Left lung (tissue), 10 donors: ENCODE results near the gene GIMAP5. TPM values are rescaled to one million over a fixed set of nuclear protein-coding genes. Genes with fewer than 3 reads are reported as not detected.
A peak's percentile ranks its signal among the peaks of the same experiment; 100 is the strongest.

Experiments
- ATAC-seq: fragments of 200-7000 bp; cut with Tn5 transposase; one replicate; pipeline ENCODE4 v1.9.1; 2020; ENCODE audit warnings: moderate library complexity
- DNase-seq, 4 donors: peaks; one replicate each; pipeline ENCODE4 v3.0.0-alpha.2; 2013 to 2020
- H3K27ac ChIP-seq, 2 donors: fragments of 200-600 bp; sonication (generic) in 1 of 2; one replicate each; pipeline versions ENCODE4 v1.5.0 to v1.8.0; 2020 to 2021
- H3K27me3 ChIP-seq, 2 donors: fragments of 200-600 bp; sonication (generic) in 1 of 2; one replicate each; pipeline versions ENCODE4 v1.5.0 to v1.8.0; 2020 to 2021
- H3K36me3 ChIP-seq, 2 donors: fragments of 200-600 bp; sonication (generic) in 1 of 2; one replicate each; pipeline versions ENCODE4 v1.5.0 to v1.8.0; 2020 to 2021
- H3K4me1 ChIP-seq, 2 donors: fragments of 200-600 bp; one replicate each; pipeline ENCODE4 v1.8.0; 2021
- H3K4me3 ChIP-seq, 2 donors: fragments of 200-600 bp; sonication (generic) in 1 of 2; one replicate each; pipeline versions ENCODE4 v1.5.0 to v1.8.0; 2020 to 2021; ENCODE audit warnings: mild to moderate bottlenecking in 1 of 2
- H3K9me3 ChIP-seq, 2 donors: fragments of 200-600 bp; sonication (generic) in 1 of 2; one replicate each; pipeline versions ENCODE4 v1.5.0 to v1.8.0; 2020 to 2021
- intact Hi-C, 2 donors: fragments of 100-400 bp; cut with DNase I; formaldehyde crosslinking; loops; one replicate each; pipeline versions ENCODE4 v1.11.2 to v1.14.2; 2022
- polyA plus RNA-seq, 6 donors: library from polyadenylated mRNA; unstranded; fragments of 120-200 nt; gene quantifications; one replicate each; pipeline ENCODE4 v1.2.1, GENCODE V29; 2013; ENCODE audit not compliant: insufficient read length in 6 of 6
- total RNA-seq, 2 donors: library from RNA; stranded (reverse); fragmentation: NEBNext Ultra II Directional; extraction: Animal tissue kit (Norgen Biotek cat#: 25700); gene quantifications; one replicate each; pipeline ENCODE4 v1.2.1, GENCODE V29; 2021
- TF ChIP-seq, protein P1 (sequence below), 2 donors: fragments of 200-600 bp; sonication (generic) in 1 of 2; IDR thresholded peaks; one replicate each; pipeline versions ENCODE4 v1.5.0 to v1.8.0; 2021; ENCODE audit warnings: antibody characterized with exemption in 2 of 2
- donor health status: DM: no; HTN: yes; CAD: no.
- donor health status: DM: no; HTN: no; CAD: no.

Gene GIMAP5
- total and polyA plus RNA-seq, 8 donors: 9.8 to 37.8 (median 16.9) TPM

DNA sequence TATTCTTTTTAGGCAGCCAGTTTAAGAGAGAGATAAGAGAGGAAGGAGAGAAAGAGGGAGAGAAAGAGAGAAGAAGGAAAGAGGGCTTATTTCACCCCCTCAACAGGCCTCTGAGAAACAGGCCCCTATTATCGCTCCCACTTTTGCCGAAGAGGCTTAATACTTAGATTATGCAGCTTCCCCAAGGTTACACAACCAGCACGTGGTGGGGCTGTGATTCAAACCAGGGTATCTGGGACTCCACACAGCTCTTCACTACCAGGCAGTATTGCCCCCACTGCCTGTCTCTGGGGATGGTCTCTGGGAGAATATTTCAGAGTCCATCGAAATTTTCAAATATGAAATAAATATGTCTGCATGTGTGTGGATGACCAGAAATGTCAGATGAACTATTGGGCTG, 17.8 kb upstream of the GIMAP5 start:
- H3K4me3 ChIP-seq: peak overlapping the region in 1 of 2 donors; percentile 57
- H3K9me3 ChIP-seq: no peaks in the 10 kb centered on the region
- H3K36me3 ChIP-seq: peaks cover 0 to 35% of the 10 kb centered on the region in 2 donors
- peak overlapping the region in 1 of 2 donors; percentile 79 for H3K27ac ChIP-seq
- intact Hi-C loops: no loop called here
- ATAC-seq (no peak), DNase-seq (no peak)
- TF ChIP-seq, protein P1, sequence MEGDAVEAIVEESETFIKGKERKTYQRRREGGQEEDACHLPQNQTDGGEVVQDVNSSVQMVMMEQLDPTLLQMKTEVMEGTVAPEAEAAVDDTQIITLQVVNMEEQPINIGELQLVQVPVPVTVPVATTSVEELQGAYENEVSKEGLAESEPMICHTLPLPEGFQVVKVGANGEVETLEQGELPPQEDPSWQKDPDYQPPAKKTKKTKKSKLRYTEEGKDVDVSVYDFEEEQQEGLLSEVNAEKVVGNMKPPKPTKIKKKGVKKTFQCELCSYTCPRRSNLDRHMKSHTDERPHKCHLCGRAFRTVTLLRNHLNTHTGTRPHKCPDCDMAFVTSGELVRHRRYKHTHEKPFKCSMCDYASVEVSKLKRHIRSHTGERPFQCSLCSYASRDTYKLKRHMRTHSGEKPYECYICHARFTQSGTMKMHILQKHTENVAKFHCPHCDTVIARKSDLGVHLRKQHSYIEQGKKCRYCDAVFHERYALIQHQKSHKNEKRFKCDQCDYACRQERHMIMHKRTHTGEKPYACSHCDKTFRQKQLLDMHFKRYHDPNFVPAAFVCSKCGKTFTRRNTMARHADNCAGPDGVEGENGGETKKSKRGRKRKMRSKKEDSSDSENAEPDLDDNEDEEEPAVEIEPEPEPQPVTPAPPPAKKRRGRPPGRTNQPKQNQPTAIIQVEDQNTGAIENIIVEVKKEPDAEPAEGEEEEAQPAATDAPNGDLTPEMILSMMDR (IDR thresholded peaks at IDR 0.05): no peak
- peaks cover 0 to 53% of the 10 kb centered on the region in 2 donors for H3K4me1 ChIP-seq
- H3K27me3 ChIP-seq: no peaks in the 10 kb centered on the region

DNA sequence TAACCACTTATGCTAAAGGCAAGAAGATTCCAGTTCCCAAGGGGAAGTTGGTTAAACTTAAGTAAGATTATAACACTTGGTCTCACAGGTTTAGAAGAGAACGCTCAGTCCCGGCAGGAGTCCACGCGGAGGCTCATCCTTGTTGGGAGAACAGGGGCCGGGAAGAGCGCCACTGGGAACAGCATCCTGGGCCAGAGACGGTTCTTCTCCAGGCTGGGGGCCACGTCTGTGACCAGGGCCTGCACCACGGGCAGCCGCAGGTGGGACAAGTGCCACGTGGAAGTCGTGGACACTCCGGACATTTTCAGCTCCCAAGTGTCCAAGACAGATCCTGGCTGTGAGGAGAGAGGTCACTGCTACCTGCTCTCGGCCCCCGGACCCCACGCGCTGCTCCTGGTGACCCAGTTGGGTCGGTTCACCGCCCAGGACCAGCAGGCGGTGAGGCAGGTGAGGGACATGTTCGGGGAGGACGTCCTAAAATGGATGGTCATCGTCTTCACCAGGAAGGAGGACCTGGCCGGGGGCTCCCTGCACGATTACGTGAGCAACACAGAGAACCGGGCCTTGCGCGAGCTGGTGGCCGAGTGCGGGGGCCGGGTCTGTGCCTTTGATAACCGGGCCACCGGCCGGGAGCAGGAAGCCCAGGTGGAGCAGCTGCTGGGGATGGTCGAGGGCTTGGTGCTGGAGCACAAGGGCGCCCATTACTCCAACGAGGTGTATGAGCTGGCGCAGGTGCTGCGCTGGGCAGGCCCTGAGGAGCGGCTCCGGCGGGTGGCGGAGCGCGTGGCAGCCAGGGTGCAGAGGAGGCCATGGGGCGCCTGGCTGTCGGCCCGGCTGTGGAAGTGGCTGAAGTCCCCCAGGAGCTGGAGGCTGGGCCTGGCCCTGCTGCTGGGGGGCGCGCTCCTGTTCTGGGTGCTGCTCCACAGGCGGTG, 17.0 kb upstream of the GIMAP5 start:
- intact Hi-C loops: no loop called here
- Histone ChIP-seq H3K36me3 (peaks cover 0 to 35% of the 10 kb centered on the region in 2 donors), H3K27me3 (no peaks in the 10 kb centered on the region), H3K4me3 (no peak overlapping the region), H3K27ac (peak overlapping the region in 1 of 2 donors; percentile 79), H3K9me3 (no peaks in the 10 kb centered on the region), H3K4me1 (peaks cover 0 to 53% of the 10 kb centered on the region in 2 donors)
- TF ChIP-seq, protein P1 (IDR thresholded peaks at IDR 0.05): no peak
- DNase-seq (peak in 1 of 4 donors; percentile 71), ATAC-seq (no peak)

DNA sequence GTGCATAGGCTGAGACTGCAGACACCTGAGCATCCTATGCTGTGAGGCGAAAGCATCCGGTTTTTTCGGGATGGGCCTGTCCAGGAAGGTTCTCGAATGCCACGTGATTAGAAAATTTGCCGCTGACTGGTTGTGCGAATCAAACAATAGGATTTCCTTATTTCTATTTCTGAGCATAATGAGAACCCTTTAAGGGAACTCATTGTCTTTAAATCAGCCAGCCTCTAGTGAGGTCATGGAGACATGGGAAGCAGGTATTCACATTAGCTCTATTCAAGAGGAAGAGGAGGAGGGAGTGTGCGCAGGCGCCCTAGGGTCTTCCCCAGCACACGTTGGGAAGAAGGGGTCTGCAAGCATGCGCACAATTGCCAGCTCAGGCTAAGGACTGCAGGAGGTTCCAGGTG, 15.2 kb upstream of the GIMAP5 start:
- intact Hi-C loops: no loop called here
- DNase-seq: no peak
- no peak for ATAC-seq

DNA sequence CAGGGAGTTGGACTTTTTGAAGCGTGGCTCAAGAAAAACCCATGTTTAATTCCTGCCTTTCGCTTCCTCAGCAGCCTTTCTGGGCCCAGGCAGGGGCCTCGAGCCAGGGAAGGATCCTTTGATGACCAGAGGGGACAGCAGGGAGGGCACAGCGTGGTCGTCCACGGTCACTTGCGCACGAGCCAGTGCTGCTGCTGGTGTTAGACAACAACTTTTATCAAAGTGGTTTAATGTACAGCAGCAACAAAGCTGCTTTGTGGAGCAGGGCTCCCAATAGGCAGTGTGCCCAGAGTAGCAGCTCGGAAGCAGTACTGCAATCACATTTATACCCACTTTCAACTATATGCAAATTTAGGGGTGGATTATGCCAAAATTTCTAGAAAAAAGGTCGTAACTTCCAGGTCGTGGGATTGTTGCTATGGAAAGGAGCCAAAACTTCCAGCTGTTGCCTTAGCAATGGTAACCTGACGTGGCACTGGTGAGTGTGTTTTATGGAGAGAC, 14.7 kb upstream of the GIMAP5 start:
- intact Hi-C loops: no loop called here
- Histone ChIP-seq H3K9me3 (peaks cover 0 to 8% of the 10 kb centered on the region in 2 donors), H3K27ac (peak overlapping the region in 1 of 2 donors; percentile 11), H3K36me3 (peaks cover 0 to 35% of the 10 kb centered on the region in 2 donors), H3K4me1 (peaks cover 0 to 53% of the 10 kb centered on the region in 2 donors), H3K27me3 (no peaks in the 10 kb centered on the region), H3K4me3 (no peak overlapping the region)
- peak in 1 of 4 donors; percentile 23 for DNase-seq
- ATAC-seq: no peak
- TF ChIP-seq, protein P1 (IDR thresholded peaks at IDR 0.05): no peak

More for the DNA sequence above, 15.2 kb upstream of the GIMAP5 start:
- peaks cover 0 to 35% of the 10 kb centered on the region in 2 donors for H3K36me3 ChIP-seq
- TF ChIP-seq, protein P1 (IDR thresholded peaks at IDR 0.05): no peak
- H3K9me3 ChIP-seq: peaks cover 0 to 4% of the 10 kb centered on the region in 2 donors
- no peaks in the 10 kb centered on the region for H3K27me3 ChIP-seq
- no peak overlapping the region for H3K4me3 ChIP-seq
- H3K4me1 ChIP-seq: peaks cover 0 to 53% of the 10 kb centered on the region in 2 donors
- peak overlapping the region in 1 of 2 donors; percentile 11 for H3K27ac ChIP-seq

DNA sequence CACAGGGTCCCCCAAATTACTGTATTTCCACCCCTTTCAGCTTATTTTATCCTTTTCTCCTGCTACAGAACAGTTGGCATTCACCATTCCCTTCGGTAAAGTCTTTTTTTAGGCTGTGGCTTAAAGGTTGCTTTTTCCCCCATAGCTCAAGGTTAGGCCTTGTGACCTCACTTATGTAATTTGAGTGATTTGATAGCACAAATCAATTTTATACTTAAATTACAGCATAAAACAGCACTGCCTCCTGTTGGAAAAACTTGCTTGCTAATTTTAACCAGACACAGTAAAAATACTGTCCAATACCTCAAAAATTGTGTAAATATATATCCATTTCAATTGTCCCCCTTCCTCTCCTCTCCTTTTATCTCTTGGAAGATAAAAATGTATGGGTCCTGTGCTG, 13.8 kb upstream of the GIMAP5 start:
- peaks cover 0 to 45% of the 10 kb centered on the region in 2 donors for H3K4me1 ChIP-seq
- no peak overlapping the region for H3K27ac ChIP-seq
- intact Hi-C loops: no loop called here
- ATAC-seq (no peak), DNase-seq (no peak)
- H3K9me3 ChIP-seq: peaks cover 0 to 16% of the 10 kb centered on the region in 2 donors
- peaks cover 0 to 35% of the 10 kb centered on the region in 2 donors for H3K36me3 ChIP-seq
- TF ChIP-seq, protein P1 (IDR thresholded peaks at IDR 0.05): no peak
- H3K27me3 ChIP-seq: no peaks in the 10 kb centered on the region
- no peak overlapping the region for H3K4me3 ChIP-seq
